ENCODE measurements around the gene NINL. TPM values are rescaled to one million over a fixed set of nuclear protein-coding genes. Genes with fewer than 3 reads are reported as not detected.

NINL gene
- total RNA-seq, 6 experiments from 2014 or later: 3.6 to 16.0 (median 7.1) TPM

GRCh38 chr20:25491446-25492038 lies 93.8 kb downstream of the NINL start:
- WGBS (ENCODE audit: insufficient coverage, low coverage, low lambda C conversion rate, missing lambda C conversion rate): no CpG with 5 or more reads among the region's 12 CpGs

GRCh38 chr20:25490656-25491445 lies 94.5 kb downstream of the NINL start:
- no peaks in the 10 kb centered on the region for H3K9me3 ChIP-seq
- TF ChIP-seq CTCF (IDR thresholded peaks at IDR 0.05) (no peak), POLR2A (IDR thresholded peaks at IDR 0.05) (no peak)
- intact Hi-C loops (cut with DNase I): loop anchor here in 1 of 2 donors (10.0 kb wide), 2 partner anchors 66 to 84 kb away; no protein-coding TSS in a partner anchor
- no peaks in the 10 kb centered on the region for H3K4me1 ChIP-seq
- no peaks in the 10 kb centered on the region for H3K27me3 ChIP-seq
- no peak for DNase-seq
- no peak overlapping the region for H3K27ac ChIP-seq
- no peak overlapping the region for H3K4me3 ChIP-seq
- H3K36me3 ChIP-seq: peaks cover 0 to 17% (median under 1%) of the 10 kb centered on the region in 4 donors
- ATAC-seq: no peak
- 83% methylated on average over 2 of the region's 15 CpGs for WGBS (ENCODE audit: insufficient coverage, low coverage, low lambda C conversion rate, missing lambda C conversion rate)

More at GRCh38 chr20:25491446-25492038, 93.8 kb downstream of the NINL start:
- peaks cover 0 to 17% (median under 1%) of the 10 kb centered on the region in 4 donors for H3K36me3 ChIP-seq
- H3K4me3 ChIP-seq: no peak overlapping the region
- no peak for TF ChIP-seq POLR2A (IDR thresholded peaks at IDR 0.05)
- no peak for TF ChIP-seq CTCF (IDR thresholded peaks at IDR 0.05)
- H3K27me3 ChIP-seq: no peaks in the 10 kb centered on the region
- peaks cover 0 to 6% (median 0%) of the 10 kb centered on the region in 4 donors for H3K4me1 ChIP-seq
- no peak overlapping the region for H3K27ac ChIP-seq
- no peak for ATAC-seq
- DNase-seq: no peak
- no peaks in the 10 kb centered on the region for H3K9me3 ChIP-seq
- intact Hi-C loops (cut with DNase I): loop anchor here in 1 of 2 donors (10.0 kb wide), 2 partner anchors 67 to 83 kb away; no protein-coding TSS in a partner anchor

GRCh38 chr20:25489221-25489871 lies 96.0 kb downstream of the NINL start:
- no peak overlapping the region for H3K4me3 ChIP-seq
- no peak for DNase-seq
- intact Hi-C loops (cut with DNase I): no loop called here
- no peaks in the 10 kb centered on the region for H3K9me3 ChIP-seq
- no peaks in the 10 kb centered on the region for H3K27me3 ChIP-seq
- TF ChIP-seq POLR2A (IDR thresholded peaks at IDR 0.05): no peak
- TF ChIP-seq CTCF (IDR thresholded peaks at IDR 0.05): no peak
- no peak overlapping the region for H3K27ac ChIP-seq
- no peaks in the 10 kb centered on the region for H3K4me1 ChIP-seq
- 67% methylated on average over 3 of the region's 15 CpGs for WGBS (ENCODE audit: insufficient coverage, low coverage, low lambda C conversion rate, missing lambda C conversion rate)
- ATAC-seq: no peak
- H3K36me3 ChIP-seq: peaks cover 0 to 17% (median under 1%) of the 10 kb centered on the region in 4 donors

- ATAC-seq (no peak), DNase-seq (no peak)
- Histone ChIP-seq H3K27me3 (no peaks in the 10 kb centered on the region), H3K9me3 (no peaks in the 10 kb centered on the region), H3K27ac (no peak overlapping the region), H3K4me3 (no peak overlapping the region), H3K4me1 (no peaks in the 10 kb centered on the region), H3K36me3 (peaks cover 0 to 17% (median under 1%) of the 10 kb centered on the region in 4 donors)
- WGBS (ENCODE audit: insufficient coverage, low coverage, low lambda C conversion rate, missing lambda C conversion rate): 83% methylated on average over 1 of the region's 11 CpGs
- intact Hi-C loops (cut with DNase I): no loop called here
- no peak for TF ChIP-seq POLR2A (IDR thresholded peaks at IDR 0.05)
- no peak for TF ChIP-seq CTCF (IDR thresholded peaks at IDR 0.05)
Observed at GRCh38 chr20:25487975-25488374, 97.4 kb downstream of the NINL start.

Measured in right lobe of liver (tissue), 6 donors.